ENCODE data around the gene CREB3L2. TPM values are rescaled to one million over a fixed set of nuclear protein-coding genes. Genes with fewer than 3 reads are reported as not detected.

Gene CREB3L2
- total RNA-seq, 2 experiments from 2014 or later = 21.0 to 24.4 TPM

DNA sequence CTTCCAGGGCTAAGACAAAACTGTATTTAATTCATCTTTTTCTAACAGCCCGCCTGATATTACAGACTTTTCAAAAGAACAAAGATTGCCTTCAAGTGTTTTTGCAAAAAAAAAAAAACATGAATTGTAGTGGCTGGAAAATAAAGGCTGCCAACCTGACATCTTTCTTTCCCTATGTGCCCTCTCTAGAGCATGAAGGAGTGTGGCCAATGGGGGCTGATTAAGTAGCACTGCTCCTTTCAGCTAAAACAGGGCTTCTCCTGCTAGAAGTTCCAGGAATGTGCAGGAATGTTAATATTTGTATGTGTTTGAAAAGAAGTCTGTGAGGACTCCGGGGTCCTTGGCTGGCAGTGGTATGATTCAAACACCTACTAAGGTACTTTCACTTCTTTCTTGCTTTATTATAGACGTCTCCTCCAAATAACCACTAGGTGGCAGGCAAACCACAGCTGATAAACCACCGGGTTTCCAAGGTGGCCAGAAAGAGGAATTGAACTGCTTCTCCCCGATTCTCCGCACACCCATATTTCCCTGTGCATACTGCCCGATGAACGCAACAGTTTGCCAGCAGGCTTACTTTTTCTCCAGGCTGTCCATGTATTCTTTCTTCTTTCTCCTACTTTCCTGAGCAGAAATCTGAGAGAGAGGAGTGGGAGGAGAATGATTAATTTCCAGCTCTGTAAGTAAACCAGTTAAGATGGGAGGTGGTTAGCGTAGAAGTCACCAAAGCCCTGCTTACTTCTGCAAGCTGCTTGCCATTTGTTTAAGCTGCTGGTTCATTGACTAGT, 98.3 kb downstream of the CREB3L2 start:
- intact Hi-C loops (cut with micrococcal nuclease) = loop anchor here (1.0 kb wide), 1 partner anchor 105 kb away; no protein-coding TSS in a partner anchor
- Mint-ChIP-seq H3K4me1 (ENCODE audit: low read depth) (peaks cover 14% of the 10 kb centered on the region), H3K4me3 (no peak overlapping the region), H3K27me3 (no peaks in the 10 kb centered on the region), H3K36me3 (ENCODE audit: low read depth) (peaks cover 18% of the 10 kb centered on the region), H3K9me3 (no peaks in the 10 kb centered on the region), H3K27ac (no peak overlapping the region)
- POLR2A ChIA-PET = no interaction called here
- ATAC-seq = peak; percentile 72
- TF ChIP-seq, protein P1, sequence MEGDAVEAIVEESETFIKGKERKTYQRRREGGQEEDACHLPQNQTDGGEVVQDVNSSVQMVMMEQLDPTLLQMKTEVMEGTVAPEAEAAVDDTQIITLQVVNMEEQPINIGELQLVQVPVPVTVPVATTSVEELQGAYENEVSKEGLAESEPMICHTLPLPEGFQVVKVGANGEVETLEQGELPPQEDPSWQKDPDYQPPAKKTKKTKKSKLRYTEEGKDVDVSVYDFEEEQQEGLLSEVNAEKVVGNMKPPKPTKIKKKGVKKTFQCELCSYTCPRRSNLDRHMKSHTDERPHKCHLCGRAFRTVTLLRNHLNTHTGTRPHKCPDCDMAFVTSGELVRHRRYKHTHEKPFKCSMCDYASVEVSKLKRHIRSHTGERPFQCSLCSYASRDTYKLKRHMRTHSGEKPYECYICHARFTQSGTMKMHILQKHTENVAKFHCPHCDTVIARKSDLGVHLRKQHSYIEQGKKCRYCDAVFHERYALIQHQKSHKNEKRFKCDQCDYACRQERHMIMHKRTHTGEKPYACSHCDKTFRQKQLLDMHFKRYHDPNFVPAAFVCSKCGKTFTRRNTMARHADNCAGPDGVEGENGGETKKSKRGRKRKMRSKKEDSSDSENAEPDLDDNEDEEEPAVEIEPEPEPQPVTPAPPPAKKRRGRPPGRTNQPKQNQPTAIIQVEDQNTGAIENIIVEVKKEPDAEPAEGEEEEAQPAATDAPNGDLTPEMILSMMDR (IDR thresholded peaks at IDR 0.05) = peak; percentile 82
- peak; percentile 74 for DNase-seq
- CTCF ChIA-PET = interaction anchor here (0.6 to 10.9 kb wide), 33 partner anchors 9 to 324 kb away, joined by 3 to 334 read pairs (median 4); partner anchors contain the start of gene CREB3L2

DNA sequence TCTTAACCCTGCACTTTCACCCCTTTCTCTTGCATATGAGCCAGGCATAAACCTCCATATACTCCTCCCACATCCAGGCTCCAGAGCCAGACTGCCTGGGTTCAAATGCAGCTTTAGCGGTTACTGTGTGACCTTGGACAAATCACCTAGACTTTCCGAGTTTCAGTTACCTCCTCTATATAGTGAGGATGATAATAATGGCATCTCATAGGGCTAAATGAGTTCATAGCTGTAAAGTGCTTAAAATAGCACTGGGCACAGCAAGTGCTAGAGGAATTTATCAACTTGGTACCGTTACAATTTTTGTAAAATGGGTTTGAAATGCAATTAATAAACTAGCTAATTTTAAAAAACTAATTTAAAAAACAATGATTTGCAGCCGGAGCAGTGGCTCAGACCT, 101.7 kb downstream of the CREB3L2 start:
- Mint-ChIP-seq H3K9me3 (no peaks in the 10 kb centered on the region), H3K36me3 (ENCODE audit: low read depth) (peaks cover 25% of the 10 kb centered on the region), H3K4me1 (ENCODE audit: low read depth) (peaks cover 29% of the 10 kb centered on the region), H3K27ac (no peak overlapping the region), H3K27me3 (no peaks in the 10 kb centered on the region), H3K4me3 (no peak overlapping the region)
- intact Hi-C loops (cut with micrococcal nuclease) = no loop called here
- ChIA-PET POLR2A (interaction anchor here (1.0 kb wide), 1 partner anchor 102 kb away, joined by 3 read pairs; the partner anchor contains the start of gene CREB3L2), CTCF (interaction anchor here (0.8 to 10.9 kb wide), 12 partner anchors 16 to 838 kb away, joined by 3 to 334 read pairs (median 4); partner anchors contain the start of gene CREB3L2)
- DNase-seq (no peak), ATAC-seq (no peak)
- TF ChIP-seq, protein P1 (IDR thresholded peaks at IDR 0.05) = no peak

DNA sequence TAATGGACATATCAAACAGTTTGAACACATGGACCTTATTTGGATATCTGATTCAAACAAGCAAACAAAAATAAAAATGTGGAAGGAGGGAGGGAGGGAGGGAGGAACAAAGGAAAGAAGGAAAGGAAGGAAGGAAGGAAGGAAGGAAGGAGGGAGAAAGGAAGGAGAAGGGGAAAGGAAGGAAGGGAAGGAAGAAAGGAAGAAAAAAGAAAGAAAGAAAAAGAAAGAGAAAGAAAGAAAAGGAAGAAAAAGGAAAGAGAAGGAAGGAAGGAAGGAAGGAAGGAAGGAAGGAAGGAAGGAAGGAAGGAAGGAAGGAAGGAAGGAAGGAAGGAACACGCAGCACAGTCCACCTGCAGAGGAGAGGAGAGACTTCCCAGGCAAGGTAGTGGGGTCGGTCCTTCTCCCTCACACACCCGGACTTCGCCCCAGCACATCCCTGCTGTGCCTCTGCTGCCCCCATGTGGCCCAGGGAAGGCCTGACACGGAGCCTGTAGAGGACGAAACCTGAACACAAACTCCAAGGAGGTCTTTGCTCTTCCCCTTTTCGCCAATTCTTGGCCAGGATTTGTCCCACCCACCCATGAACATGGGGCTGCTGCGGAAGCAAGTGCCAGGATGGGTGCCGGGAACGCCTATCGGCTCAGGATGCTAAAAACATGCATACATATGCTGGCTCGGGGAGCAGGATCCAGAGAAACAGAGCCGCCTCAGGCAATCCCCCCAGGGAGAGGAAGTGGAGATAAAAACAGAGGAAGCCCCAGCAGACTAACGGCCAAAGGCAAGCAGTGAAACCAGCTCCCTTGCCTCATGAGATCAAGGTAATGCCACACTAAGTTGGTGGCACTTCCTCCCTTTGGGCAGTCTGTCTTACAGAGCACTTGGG, 102.8 kb downstream of the CREB3L2 start:
- POLR2A ChIA-PET = interaction anchor here (0.7 kb wide), 1 partner anchor 25 kb away, joined by 3 read pairs; no protein-coding TSS in a partner anchor
- CTCF ChIA-PET = interaction anchor here (0.6 to 10.9 kb wide), 14 partner anchors 17 to 839 kb away, joined by 3 to 334 read pairs (median 4); partner anchors contain the start of gene CREB3L2

DNA sequence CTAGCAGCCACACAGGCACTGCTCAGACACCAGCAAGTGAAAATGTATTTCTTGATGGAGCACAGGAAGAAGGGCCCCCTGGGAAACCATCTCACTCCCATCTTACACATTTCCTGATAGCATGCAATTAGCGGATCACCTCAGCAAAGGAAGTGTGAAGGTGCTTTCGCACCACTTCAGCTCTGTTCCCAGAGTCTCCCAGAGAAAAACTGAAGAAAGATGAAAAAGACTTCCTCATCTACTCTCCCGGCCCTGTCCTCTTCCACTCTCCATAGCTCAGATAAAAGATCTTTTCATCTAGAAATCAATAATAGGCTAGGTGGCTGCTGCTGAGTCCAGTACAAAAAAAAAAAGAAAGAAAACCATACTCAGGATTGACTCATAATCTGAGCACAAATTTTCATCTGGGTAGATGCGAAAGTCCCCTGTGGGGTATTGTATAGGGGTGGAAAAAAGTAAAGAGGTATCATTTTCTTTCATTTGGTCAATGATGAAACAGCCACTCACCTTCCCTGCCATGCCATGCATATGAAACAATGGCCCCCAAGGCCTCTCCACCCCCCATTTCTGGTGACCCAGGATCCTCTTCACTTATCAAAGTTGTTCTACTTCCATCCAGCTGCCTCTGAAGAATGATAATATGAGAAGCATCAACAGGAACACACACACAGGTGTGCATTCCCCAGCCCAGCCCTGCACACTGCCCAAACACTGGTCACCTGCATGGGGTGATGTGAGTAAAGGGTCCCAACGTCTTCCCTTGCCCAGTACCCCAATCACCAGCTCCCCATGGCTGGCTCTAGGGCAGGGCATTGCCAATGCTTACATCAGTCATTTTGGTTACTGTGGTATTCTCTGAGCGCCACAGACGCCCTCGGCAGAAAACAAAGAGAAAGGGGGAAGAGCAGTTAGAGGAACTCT, 106.3 kb downstream of the CREB3L2 start:
- DNase-seq = peak; percentile 68
- ChIA-PET POLR2A (no interaction called here), CTCF (interaction anchor here (0.9 to 3.3 kb wide), 6 partner anchors 7 to 240 kb away, joined by 3 to 26 read pairs (median 4); partner anchors contain the start of gene CREB3L2)
- H3K4me3 Mint-ChIP-seq = no peak overlapping the region
- TF ChIP-seq, protein P1 (IDR thresholded peaks at IDR 0.05) = no peak
- H3K36me3 Mint-ChIP-seq (ENCODE audit: low read depth) = peaks cover 36% of the 10 kb centered on the region
- no peaks in the 10 kb centered on the region for H3K27me3 Mint-ChIP-seq
- H3K9me3 Mint-ChIP-seq = no peaks in the 10 kb centered on the region
- H3K4me1 Mint-ChIP-seq (ENCODE audit: low read depth) = peaks cover 30% of the 10 kb centered on the region
- ATAC-seq = peak; percentile 81
- intact Hi-C loops (cut with micrococcal nuclease) = loop anchor here (5.0 kb wide), 2 partner anchors 48 to 288 kb away; partner anchors contain the start of gene DGKI
- H3K27ac Mint-ChIP-seq = peak overlapping the region; percentile 87

More for the DNA sequence above, 102.8 kb downstream of the CREB3L2 start:
- DNase-seq (peak; percentile 86), ATAC-seq (peak; percentile 84)
- H3K36me3 Mint-ChIP-seq (ENCODE audit: low read depth) = peaks cover 29% of the 10 kb centered on the region
- H3K4me1 Mint-ChIP-seq (ENCODE audit: low read depth) = peaks cover 35% of the 10 kb centered on the region
- no peaks in the 10 kb centered on the region for H3K9me3 Mint-ChIP-seq
- peak overlapping the region; percentile 74 for H3K27ac Mint-ChIP-seq
- H3K27me3 Mint-ChIP-seq = no peaks in the 10 kb centered on the region
- H3K4me3 Mint-ChIP-seq = no peak overlapping the region
- intact Hi-C loops (cut with micrococcal nuclease) = loop anchor here (1.0 to 5.0 kb wide), 3 partner anchors 52 to 292 kb away; partner anchors contain the start of gene DGKI
- TF ChIP-seq, protein P1 (IDR thresholded peaks at IDR 0.05) = peak; percentile 75

Data from activated CD8-positive, alpha-beta T cell treated with anti-CD3 and anti-CD28 coated beads for 36 hours (primary cell).